GM21526 (cell line): ENCODE results near the gene PITPNM2.

Source experiments
- ATAC-seq: cut with Tn5 transposase; IDR thresholded peaks from one replicate; pipeline ENCODE4 v1.9.1; 2021; ENCODE audit warnings: moderate library complexity; ENCODE audit not compliant: unreplicated experiment, low FRiP score

PITPNM2 gene

DNA sequence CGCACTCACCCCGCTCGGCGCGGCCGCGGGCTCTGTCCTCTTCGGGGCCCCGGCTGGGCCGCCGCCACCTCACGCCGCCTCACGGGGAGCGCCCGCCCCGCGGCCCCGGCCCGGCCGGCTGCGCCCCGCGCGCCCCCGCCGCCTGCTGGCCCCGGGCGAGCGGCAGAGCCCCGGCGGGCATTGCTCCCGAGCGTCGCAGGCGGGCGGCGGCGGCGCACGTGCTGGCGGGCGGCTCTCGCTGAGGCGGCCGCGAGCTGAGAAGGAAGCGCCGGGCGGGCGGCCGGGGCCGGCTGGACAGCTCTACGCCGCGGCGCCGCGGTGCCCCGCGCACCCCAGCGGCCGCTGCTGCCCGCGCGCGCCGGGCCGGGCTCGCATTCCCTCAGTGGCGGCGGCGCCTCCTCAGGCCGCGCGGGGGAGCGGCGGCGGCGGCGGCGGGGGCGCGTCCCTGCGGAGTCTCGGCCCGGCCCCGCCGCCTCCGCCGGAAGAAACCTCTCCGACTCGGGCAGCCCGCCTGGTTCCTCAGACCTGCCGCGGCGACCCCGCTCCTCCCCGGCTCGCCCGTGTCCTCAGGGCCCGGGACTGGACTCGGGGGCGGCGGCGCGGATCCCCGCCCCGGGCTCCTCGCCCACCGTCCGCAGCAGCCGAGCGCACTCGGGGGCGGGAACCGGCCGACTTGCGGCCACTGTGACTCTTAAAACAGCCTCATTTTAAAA is at the start of gene PITPNM2:
Gene PITPNM2, minus strand, starts transcription at position 347 of the 713 bp plus-strand sequence. CDS start 116,500 bp downstream, outside the sequence.
- no peak for ATAC-seq

DNA sequence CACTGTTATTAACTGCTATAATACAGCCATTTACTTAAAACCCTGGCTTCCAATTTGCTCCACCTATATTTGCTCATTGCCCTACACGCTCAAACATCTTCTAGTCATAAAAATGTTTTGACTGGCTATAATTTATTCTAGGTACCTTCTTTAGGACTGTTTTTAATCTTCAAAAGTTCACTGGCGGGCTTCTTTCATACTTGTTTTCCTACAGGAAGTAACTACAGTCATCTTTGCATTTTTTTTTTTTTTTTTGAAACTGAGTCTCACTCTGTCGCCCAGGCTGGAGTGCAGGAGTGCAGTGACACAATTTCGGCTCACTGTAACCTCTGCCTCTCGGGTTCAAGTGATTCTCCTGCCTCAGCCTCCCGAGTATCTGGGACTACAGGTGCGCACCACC is 49.5 kb upstream of the PITPNM2 start:
- no peak for ATAC-seq

DNA sequence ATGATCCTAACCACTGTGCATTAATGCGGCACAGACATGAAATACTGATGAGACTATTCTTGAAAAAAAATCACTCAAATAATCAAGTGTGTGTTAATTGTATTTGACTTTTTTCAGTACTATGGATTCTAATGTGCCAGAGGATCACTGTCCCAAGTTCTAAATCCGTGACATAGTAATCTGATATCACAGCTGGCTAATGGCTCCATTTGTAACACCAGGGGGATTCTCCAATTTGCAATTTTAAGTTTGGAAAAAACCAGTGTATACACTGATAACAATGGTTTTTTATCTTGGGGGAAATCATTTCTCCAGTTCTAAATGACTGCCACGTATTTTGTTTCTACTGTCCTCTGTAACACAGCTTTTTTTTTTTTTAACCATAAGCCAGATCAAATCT is 49.0 kb upstream of the PITPNM2 start:
- no peak for ATAC-seq

DNA sequence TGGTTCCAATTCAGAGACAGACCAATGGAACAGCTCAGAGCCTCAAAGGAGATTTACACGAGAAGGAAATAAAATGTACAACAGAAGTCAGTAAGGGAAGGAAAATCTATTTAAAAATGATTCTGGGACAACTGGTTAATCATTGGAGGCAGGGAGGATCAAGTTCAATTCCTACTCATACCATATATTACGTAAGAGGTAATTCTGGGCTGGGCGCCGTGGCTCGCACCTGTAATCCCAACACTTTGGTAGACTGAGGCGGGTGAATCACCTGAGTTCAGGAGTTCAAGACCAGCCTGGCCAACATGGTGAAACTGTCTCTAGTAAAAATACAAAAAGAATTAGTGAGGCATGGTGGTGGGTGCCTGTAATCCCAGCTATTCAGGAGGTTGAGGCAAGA is 36.7 kb upstream of the PITPNM2 start:
- ATAC-seq: no peak

DNA sequence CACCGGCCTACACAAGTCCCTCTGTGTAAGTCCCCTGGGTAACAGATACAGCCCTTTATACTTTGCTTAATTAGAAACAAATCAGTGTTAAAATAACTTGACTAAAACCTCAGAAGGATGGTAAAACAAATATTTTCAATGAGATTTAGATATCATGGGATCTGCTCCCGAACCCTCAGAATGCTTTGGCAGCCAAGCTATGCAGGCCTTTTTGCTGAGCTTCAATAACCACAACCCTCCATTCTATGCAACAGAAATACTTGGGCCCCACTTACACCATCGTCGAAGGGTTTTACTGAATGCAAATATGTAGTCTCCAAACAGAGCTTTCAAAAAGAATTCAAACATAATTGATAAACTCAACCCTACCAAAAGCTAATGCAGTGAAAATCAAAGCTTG is 29.3 kb upstream of the PITPNM2 start:
- no peak for ATAC-seq

DNA sequence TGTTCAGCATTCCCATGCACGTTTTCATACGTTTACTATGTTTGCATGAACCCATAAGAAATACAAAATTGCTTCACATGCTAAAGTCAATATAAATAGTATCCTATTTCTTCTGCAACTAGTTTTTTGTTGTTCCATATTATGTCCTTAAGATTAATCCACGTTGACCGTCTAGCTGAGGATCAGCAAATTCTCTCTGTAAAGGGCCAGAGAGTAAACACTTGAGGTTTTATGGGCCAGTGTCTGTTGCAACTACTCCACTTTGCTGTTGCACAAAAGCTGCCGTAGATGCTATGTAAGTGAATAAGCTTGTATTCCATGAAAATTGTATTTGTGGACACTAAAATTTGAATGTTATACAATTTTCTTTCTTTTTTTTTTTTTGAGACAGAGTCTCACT is 21.1 kb upstream of the PITPNM2 start:
- no peak for ATAC-seq

DNA sequence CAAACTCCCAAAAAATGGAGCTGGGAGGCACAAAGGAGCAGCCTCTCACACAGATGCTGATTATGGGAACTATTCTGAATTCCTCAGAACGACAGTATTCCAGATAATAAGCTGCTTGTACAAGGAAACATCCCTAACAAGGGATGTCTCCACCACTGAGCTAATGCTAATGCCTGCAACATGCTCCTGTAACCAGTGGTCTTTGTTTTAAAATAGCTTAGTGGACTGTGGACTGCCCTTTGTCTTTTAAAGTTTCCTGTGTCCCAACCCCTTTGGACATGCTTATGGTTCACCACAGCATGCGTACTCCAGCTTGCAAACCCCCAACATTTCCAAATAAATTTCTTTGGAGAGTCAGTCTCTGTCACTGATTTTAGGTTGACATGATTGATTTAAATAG is 16.4 kb upstream of the PITPNM2 start:
- ATAC-seq: no peak

DNA sequence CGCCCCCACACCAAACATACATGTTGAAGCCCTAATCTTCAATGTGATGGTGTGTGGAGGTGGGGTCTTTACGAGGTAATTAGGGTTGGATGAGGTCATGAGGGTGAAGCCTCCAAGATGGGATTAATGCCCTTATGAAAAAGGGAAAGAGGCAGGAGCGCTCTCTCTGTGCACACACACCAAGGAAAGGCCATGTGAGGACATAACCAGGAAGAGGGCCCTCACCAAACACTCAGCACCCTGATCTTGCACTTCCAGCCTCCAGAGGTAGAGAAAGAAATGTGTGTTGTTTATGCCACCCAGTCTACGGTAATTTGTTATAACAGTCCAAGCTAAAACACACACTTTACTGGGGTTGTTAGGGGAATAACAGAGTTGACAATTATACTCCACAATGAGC is 14.6 kb upstream of the PITPNM2 start:
- no peak for ATAC-seq

DNA sequence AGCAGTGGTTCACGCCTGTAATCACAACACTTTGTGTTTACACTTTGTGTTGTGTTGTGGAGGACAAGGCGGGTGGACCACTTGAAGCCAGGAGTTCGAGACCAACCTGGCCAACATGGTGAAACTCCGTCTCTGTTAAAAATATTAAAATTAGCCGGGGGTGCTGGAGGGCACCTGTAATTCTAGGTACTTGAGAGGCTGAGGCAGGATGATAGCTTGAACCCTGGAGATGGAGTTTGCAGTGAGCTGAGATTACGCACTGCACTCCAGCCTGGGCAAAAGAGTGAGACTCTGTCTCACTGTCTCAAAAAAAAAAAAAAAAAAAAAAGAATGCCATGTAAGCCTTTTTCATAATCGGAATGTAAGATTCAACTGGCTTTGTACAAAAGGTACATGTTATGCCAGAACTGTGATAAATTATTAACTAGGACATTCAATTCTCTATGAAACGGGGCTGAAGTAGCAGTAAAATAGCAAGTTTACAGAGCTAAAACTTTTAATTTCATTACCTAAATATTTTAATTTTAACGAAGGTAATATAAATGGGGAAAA is 13.9 kb upstream of the PITPNM2 start:
- ATAC-seq: no peak

DNA sequence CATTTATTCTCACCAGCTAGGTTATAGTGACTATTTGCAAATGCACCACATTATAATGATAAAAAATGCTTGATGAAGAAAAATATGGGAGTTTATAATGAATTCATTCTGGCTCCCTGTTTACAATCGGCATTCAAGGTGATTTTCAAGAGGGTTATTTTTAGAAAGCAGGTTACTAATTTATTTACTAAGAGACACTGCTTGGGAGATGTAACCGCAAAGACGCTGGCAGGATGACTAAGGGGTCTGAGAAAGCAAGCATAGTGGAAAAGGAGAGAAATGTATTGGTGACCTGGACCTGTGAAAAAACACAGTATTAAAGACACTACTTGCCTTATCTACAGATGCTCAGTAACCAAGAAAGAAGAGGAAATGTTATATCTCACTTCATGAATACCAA is 13.3 kb upstream of the PITPNM2 start:
- ATAC-seq: no peak

DNA sequence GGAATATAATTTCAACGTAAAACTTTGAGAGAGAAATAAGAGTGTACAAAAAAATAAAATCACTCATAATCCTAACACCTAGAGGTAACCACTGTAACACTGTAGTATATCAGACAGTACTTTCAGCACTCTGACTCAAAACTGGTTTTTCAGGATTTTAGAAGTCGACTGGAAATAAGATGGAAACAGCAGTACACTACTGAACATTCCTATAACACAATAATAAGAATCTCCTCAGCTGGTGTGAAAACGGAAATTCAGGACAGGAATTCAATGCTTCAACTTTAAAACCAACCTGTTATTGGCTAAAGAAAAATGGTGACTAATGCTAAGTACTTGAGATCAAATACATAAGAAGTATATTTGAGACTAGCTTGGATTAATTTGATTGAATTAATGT is 12.3 kb upstream of the PITPNM2 start:
- ATAC-seq: no peak

DNA sequence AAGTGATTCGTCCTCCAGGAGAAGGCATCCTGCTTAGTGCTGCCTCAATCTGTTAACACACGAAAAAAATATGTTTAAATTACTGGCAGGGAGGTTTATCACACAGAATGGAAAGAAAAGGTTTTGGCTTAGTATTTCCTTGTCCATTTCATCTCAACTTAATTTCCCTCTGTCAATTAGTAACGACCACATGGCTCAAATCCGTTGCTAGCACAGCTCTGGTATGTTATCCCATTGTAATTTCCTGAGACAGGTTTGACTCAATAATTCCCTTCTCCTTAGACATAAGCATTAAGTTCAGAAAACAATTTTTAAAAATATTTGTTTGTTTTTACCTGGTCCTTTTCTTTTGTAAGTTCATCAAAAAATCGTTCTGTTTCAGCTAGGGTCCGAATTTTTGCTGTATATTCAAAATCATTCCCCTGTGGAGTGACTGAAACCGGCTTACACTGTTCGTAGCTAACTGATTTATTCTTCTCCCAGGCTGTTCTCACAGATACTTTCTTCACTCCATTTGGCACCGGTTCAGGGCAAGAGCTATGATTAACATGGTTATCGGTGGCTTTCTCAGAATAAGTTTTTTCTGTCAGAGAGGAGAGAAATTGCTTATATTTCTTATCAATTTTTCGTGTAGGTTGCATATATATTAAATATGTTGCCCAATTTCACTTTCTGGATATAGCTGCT is 10.1 kb upstream of the PITPNM2 start:
- ATAC-seq: no peak

DNA sequence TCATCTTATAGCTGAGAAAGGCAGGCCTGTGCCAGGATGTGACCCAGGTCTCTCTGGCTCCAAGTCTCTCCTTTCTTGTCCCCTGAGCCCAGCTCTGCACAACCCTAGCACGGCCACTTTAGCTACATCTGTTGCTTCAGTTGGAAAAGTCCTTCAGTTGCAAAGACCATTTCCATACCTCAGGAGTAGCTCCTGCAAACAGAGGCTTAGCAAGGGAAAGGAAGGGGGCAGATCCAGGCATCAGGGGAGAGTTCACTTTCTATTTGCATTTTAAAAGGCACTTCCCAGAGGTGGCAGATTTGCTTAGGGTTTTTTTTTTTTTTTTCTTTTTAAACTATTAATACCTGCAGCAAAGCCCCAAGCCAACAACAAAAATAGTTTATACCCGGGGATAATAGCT is 3.0 kb upstream of the PITPNM2 start:
- ATAC-seq: no peak

DNA sequence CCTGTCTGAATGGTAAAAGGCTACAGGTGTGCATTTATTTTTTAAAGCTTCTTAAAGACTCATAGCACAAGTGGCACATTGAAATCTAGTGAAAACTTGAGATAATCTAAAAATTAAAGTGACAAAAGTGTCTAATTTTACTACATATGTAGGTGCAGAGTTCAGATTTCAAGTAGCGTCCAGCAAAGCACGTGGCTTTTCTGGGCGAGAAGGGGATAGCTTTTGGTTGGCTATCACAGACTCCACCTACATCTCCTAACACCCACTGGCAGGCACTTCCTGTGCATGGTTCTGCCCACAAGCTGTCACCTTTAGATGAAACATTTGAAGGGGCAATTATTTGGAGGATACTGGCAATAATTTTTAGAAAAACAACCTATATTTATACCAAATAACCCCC is 1.9 kb upstream of the PITPNM2 start:
- ATAC-seq: no peak

DNA sequence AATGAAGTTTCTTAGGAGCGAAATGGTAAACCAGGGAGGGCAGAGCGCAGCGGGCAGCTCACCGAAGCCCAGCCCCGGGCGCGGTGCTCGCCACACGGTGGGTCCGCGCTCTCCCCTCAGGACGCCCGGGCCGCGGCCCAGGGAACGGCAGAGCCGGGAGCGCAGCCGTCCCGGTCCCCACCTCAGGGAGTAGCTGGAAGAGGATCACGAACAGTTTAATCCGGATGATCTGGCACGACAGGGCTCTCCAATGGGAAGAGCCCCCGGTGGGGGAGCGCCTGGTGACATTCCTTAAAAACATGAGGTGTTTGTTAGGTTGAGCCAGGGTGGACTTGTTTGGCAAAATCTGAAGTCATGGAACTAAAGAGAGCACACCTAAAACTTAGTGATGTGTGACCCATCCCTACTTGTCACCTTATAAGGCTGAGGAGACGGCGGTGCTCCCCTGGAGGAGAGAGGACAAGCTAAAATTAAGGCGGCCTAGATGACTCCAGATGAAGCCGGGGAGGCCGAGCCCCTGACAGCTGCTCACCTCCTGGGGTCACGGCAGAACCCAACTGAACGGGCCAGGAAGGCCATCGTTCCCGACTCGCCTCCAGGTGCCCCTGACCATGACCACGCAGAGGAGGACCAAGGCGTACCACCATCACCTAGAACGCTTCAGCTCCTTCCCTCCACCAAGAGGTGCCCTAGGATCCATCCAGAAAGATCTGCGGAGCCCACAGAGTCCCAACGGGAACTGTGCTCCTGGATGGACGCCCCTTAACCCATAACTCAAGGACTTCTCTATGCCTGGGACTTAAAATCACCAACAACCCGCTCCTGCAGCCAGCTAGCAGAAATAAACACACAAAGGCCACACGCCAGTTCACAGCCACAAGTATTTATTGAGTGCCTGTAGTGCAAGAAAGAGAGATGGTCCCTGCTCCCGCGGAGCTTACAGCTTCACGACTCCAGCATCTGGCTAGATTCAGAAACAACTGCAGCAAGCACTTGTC is 866 bp upstream of the PITPNM2 start:
- no peak for ATAC-seq

DNA sequence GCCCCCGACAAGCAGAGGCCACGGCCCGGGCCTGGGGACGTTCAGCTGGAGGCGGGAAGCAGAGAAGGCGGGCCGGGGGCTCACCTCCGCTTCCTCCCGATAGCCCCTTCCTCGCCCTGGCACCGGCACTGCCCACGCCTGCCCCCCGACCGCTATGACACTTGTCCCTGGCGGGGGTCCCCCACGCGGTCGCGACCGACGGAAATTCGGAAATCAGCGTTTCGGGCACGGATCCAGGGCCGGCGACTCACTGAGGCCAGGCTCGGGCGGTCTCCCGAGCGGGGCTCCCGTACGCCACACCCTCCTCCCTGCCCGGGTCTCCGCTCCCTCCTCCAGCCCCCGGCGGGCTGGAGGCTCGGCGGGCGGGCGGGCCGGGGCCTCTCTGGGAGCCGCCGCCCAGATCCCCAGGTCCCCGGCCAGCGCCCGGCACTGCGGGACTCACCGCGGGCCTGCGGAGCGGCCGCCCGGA is 581 bp downstream of the PITPNM2 start:
- no peak for ATAC-seq

DNA sequence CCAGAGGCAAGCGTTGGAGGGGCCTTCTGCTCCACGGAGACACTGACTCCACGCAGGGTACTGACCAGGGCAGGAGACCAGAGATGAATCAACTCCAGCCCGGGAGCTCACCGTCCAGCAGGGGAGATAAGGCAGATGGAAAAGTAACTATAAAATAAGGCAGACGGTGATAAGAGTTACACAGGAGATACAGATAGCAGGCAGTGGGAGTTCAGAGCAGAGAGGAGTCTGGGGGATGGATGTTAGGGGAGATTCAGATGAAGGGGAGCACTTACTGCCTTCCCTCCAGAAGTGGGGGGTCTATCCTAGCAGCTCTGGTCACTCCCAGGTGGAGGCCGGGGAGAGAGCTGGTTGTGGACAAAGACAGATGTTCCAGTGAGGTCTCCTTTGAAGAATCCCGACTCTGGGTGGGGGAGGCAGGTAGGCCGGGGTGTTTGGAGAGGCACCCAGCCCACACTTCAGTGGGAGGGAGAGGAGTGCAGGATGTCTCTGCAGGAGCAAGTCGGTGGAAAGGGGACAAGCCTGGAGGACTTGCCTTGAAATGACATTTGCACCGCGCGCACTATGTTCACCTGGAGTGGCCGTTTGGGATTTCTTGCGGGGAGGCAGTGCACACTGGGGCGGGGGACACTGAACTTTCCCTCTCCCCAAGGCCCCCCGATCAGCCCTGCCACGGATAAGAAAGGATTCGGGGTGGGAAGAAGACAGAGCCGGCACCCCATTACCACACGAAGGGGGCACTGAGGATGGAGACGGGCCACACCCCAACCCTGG is 1.2 kb downstream of the PITPNM2 start:
- no peak for ATAC-seq

DNA sequence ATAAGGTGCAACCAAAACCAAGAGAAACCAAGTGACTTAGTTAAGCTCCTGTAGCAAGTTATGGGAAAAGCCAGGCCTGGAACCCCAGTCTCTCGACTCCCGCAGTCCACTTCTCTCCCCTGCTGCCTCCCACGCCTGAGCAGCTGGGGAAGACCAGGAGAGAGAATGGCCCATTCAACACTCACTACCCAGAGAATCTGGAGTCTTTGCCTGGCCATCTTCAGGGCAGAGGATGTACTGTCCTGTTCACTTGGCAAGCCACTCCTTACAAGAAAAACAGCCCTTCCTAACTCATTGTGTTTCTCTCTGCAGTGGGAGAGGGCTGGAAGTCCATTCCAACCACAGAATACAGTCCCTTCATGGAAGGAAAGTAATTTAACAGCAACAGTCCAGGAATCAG is 1.8 kb downstream of the PITPNM2 start:
- no peak for ATAC-seq

DNA sequence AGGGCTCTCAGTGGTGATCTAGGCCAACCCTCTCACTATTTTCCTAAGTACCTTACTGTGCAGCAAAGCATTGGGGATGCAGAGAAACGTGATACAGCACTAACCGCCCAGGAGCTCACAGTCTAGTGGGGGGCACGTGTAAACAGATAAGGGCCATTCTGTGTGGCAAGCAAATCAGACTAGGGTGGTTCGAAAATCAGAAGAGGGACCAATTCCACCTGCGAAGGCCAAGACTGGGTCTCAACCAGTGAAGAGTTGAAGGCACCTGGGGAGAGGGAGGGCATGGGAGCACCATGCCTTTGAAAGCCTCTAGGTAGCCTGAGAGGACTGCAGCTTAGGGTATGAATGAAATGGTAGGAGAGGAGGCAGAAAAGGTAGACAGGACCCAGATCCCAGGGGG is 2.2 kb downstream of the PITPNM2 start:
- ATAC-seq: no peak

DNA sequence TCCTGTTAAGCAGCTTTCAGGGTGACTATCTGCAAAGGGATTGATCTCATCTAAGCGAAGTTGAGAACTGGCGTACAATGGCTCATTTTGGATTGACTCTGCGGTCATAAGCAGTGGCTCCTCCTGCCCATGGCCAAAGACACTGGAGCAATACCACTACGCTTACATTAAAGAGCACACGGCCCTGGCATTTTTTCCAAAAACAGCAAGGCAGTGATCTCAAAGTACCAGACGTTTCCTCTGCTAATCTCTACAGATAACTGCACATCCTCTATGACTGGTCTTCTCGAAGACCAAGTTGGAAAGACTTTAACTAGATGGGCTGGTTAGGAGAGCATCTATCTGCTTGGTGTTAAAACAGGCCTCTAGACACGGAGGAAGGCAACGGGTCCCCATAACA is 2.7 kb downstream of the PITPNM2 start:
- ATAC-seq: no peak
